A549 (cell line): ENCODE measurements around the gene KRTAP25-1. TPM values are rescaled to one million over a fixed set of nuclear protein-coding genes. Genes with fewer than 3 reads are reported as not detected.

ENCODE experiments used
- ATAC-seq, 2 experiments: fragments of 200-7000 bp in 1 of 2; fragments of >200 bp in 1 of 2; cut with Nextera tagmentation in 1 of 2; cut with Tn5 transposase in 1 of 2; 3 replicates each; pipeline versions ENCODE4 v1.8.0 to v1.9.1; 2018 to 2020; ENCODE audit warnings: mild to moderate bottlenecking in 1 of 2, moderate library complexity in 1 of 2
- CTCF ChIA-PET: fragments of 300-600 bp; sonication (Branson Sonifier 250); formaldehyde crosslinking; extraction: SDS; loops from one replicate; lab custom pipeline; 2021; ENCODE audit warnings: antibody characterized with exemption, inconsistent platforms; lab: Yijun Ruan, JAX
- POLR2A ChIA-PET: fragments of 350-600 bp; formaldehyde crosslinking; extraction: SDS; loops from one replicate; lab custom pipeline; 2021; ENCODE audit warnings: antibody characterized with exemption, inconsistent platforms; lab: Yijun Ruan, JAX
- DNase-seq, 2 experiments: peaks; one replicate each; pipeline versions ENCODE4 v3.0.0 to v3.0.0-alpha.2; 2011 to 2016; ENCODE audit warnings: low read depth in 1 of 2, low spot score in 1 of 2
- FAIRE-seq: peaks from 2 replicates; lab custom pipeline; 2011; peaks lifted over from hg19 to GRCh38; lab: Jason Lieb, UNC
- H3K27ac ChIP-seq, 2 experiments: fragments of >200 bp; sonication (Bioruptor Twin); formaldehyde crosslinking; 3 replicates each; pipeline ENCODE4 v1.5.1; 2016 to 2017
- H3K4me1 ChIP-seq: fragments of >200 bp; sonication (Bioruptor Twin); formaldehyde crosslinking; 3 replicates; pipeline ENCODE4 v1.6.1; 2016
- H3K4me2 ChIP-seq: fragments of >200 bp; sonication (Bioruptor Twin); formaldehyde crosslinking; 3 replicates; pipeline ENCODE4 v1.6.1; 2016
- H3K4me3 ChIP-seq: fragments of >200 bp; sonication (Bioruptor Twin); formaldehyde crosslinking; 3 replicates; pipeline ENCODE4 v1.5.1; 2016
- H3K9me3 ChIP-seq: fragments of >200 bp; sonication (Bioruptor Twin); formaldehyde crosslinking; 3 replicates; pipeline ENCODE4 v1.6.1; 2016
- CBX8 ChIP-seq: fragments of 200-600 bp; sonication (generic); IDR thresholded peaks from 2 replicates; pipeline ENCODE4 v1.6.1; 2016
- EHMT2 ChIP-seq: fragments of 200-600 bp; sonication (generic); IDR thresholded peaks from 2 replicates; pipeline ENCODE4 v1.6.1; 2016; ENCODE audit warnings: antibody characterized with exemption, low read depth, mild to moderate bottlenecking, moderate library complexity
- FOSB ChIP-seq: fragments of 250-450 bp; sonication (Bioruptor Pico); IDR thresholded peaks from 2 replicates; pipeline ENCODE4 v1.5.0; 2020; ENCODE audit warnings: mild to moderate bottlenecking, moderate library complexity
- FOSL2 ChIP-seq, 2 experiments: fragments of 450-650 bp in 1 of 2; fragments of >200 bp in 1 of 2; sonication (Bioruptor Twin) in 1 of 2; formaldehyde crosslinking; IDR thresholded peaks; 2 replicates each; pipeline versions ENCODE4 v1.5.0 to v1.6.1; 2016 to 2020; ENCODE audit warnings: mild to moderate bottlenecking in 1 of 2, moderate library complexity in 1 of 2
- FOXS1 ChIP-seq: fragments of 250-450 bp; sonication (Bioruptor Pico); IDR thresholded peaks from 2 replicates; pipeline ENCODE4 v1.5.0; 2020; ENCODE audit warnings: mild to moderate bottlenecking, moderate library complexity
- GATA3 ChIP-seq: IDR thresholded peaks from 2 replicates; pipeline ENCODE4 v1.6.1; 2012; ENCODE audit warnings: borderline replicate concordance
- HDAC2 ChIP-seq: fragments of 200-600 bp; sonication (generic); IDR thresholded peaks from 2 replicates; pipeline ENCODE4 v1.6.1; 2016
- HEYL ChIP-seq: fragments of 250-450 bp; sonication (Bioruptor Pico); IDR thresholded peaks from 2 replicates; pipeline ENCODE4 v1.8.0; 2021; ENCODE audit warnings: mild to moderate bottlenecking, moderate library complexity
- HOXB13 ChIP-seq: fragments of 250-450 bp; sonication (Bioruptor Pico); IDR thresholded peaks from 2 replicates; pipeline ENCODE4 v1.5.0; 2020; ENCODE audit warnings: low read depth, mild to moderate bottlenecking, moderate library complexity
- POLR2AphosphoS2 ChIP-seq: conservative IDR thresholded peaks from 2 replicates; pipeline ENCODE4 v1.6.1; 2012; ENCODE audit warnings: low read length, improper control_type of control experiment, inconsistent platforms
- REST ChIP-seq: fragments of 200-600 bp; sonication (generic); IDR thresholded peaks from 2 replicates; pipeline ENCODE4 v1.6.1; 2016; ENCODE audit warnings: antibody characterized with exemption, mild to moderate bottlenecking, moderate library complexity
- SMC3 ChIP-seq: fragments of >200 bp; sonication (Bioruptor Twin); formaldehyde crosslinking; IDR thresholded peaks from 3 replicates; pipeline ENCODE4 v1.6.1; 2018; ENCODE audit warnings: inconsistent platforms
- SREBF2 ChIP-seq: fragments of 450-650 bp; IDR thresholded peaks from 2 replicates; pipeline ENCODE4 v1.6.1; 2014; ENCODE audit warnings: mild to moderate bottlenecking, moderate library complexity
- ZFP36 ChIP-seq: fragments of 450-650 bp; IDR thresholded peaks from 2 replicates; pipeline ENCODE4 v1.6.1; 2014; ENCODE audit warnings: borderline replicate concordance; ENCODE audit not compliant: partially characterized antibody
- ZNF302 ChIP-seq: fragments of 250-450 bp; sonication (Bioruptor Pico); IDR thresholded peaks from 2 replicates; pipeline ENCODE4 v1.9.0; 2021; ENCODE audit warnings: inconsistent platforms, mild to moderate bottlenecking, moderate library complexity
- WGBS: methylation state at CpG from one replicate; pipeline ENCODE4 v1.1.6; 2017; ENCODE audit errors: missing lambda C conversion rate; 5-methylcytosine and 5-hydroxymethylcytosine counted together
- polyA plus RNA-seq, 4 experiments: library from polyadenylated mRNA; depleted of rRNA in 3 of 4; stranded (reverse); fragments of >200 nt; fragmentation: RNase III in 1 of 4; extraction: RNeasy Plus Mini Kit Qiagen cat#74134 plus additional on column Dnase treatment in 1 of 4; gene quantifications; 2 replicates in 3 of 4; 3 replicates in 1 of 4; pipeline ENCODE4 v1.2.3, GENCODE V29; 2011 to 2017
- TF ChIP-seq, protein P1 (sequence below): IDR thresholded peaks from 2 replicates; pipeline ENCODE4 v1.6.1; 2012
- TF ChIP-seq, protein P2 (sequence below): fragments of 250-450 bp; sonication (Bioruptor Pico); IDR thresholded peaks from 2 replicates; pipeline ENCODE4 v1.5.0; 2021; ENCODE audit warnings: mild to moderate bottlenecking, moderate library complexity, borderline replicate concordance

KRTAP25-1 gene
- polyA plus RNA-seq, 2 of the 4 experiments (the other 2 are of a cell fraction), result not detected

DNA sequence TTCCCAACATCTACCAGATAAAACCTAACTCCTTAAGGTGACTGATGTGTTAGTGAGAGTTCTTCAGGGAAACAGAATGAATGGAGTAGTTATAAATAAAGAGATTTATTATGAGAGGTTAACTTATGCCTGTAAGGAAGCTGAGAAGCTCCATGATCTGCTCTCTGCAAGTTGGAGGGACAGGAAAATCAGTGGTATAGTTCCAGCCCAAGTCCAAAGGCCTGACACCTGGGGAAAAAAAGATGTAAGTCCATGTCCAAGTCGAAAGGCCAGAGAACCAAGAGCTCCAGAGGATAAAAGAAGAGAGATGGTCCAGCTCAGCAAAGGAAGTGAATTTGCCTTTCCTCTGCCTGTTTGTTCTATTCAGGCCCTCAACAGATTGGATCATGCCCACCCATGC is 33.6 kb downstream of the KRTAP25-1 start:
- H3K4me3 ChIP-seq, result no peak overlapping the region
- no peaks in the 10 kb centered on the region for H3K4me1 ChIP-seq
- WGBS, result 9% methylated on average over 1 of the region's 1 CpG
- no peak for ATAC-seq
- H3K27ac ChIP-seq, result no peak overlapping the region
- ChIA-PET POLR2A (no interaction called here), CTCF (no interaction called here)
- no peaks in the 10 kb centered on the region for H3K9me3 ChIP-seq
- no peak for DNase-seq
- TF ChIP-seq HEYL (CRISPR knock-in tag) (no peak), EHMT2 (no peak), FOXS1 (CRISPR knock-in tag) (no peak), FOSB (CRISPR knock-in tag) (no peak), SREBF2 (no peak), ZFP36 (no peak), REST (no peak)
- FAIRE-seq, result no peak
- no peak overlapping the region for H3K4me2 ChIP-seq

GRCh38 chr21:30251781-30252180 is 37.5 kb downstream of the KRTAP25-1 start:
- FAIRE-seq (no peak), DNase-seq (no peak)
- H3K4me2 ChIP-seq, result no peak overlapping the region
- TF ChIP-seq POLR2AphosphoS2 (no peak), ZNF302 (CRISPR knock-in tag) (no peak), FOXS1 (CRISPR knock-in tag) (no peak), REST (no peak), GATA3 (no peak), HOXB13 (CRISPR knock-in tag) (no peak), CBX8 (no peak), FOSL2 (IDR thresholded peaks at IDR 0.05) (no peak), FOSL2 (CRISPR knock-in tag; IDR thresholded peaks at IDR 0.05) (no peak), FOSB (CRISPR knock-in tag) (no peak), HEYL (CRISPR knock-in tag) (no peak), SMC3 (no peak), HDAC2 (no peak)
- TF ChIP-seq, protein P1, sequence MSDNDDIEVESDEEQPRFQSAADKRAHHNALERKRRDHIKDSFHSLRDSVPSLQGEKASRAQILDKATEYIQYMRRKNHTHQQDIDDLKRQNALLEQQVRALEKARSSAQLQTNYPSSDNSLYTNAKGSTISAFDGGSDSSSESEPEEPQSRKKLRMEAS, result no peak
- TF ChIP-seq, protein P2, sequence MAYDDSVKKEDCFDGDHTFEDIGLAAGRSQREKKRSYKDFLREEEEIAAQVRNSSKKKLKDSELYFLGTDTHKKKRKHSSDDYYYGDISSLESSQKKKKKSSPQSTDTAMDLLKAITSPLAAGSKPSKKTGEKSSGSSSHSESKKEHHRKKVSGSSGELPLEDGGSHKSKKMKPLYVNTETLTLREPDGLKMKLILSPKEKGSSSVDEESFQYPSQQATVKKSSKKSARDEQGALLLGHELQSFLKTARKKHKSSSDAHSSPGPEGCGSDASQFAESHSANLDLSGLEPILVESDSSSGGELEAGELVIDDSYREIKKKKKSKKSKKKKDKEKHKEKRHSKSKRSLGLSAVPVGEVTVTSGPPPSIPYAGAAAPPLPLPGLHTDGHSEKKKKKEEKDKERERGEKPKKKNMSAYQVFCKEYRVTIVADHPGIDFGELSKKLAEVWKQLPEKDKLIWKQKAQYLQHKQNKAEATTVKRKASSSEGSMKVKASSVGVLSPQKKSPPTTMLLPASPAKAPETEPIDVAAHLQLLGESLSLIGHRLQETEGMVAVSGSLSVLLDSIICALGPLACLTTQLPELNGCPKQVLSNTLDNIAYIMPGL (CRISPR knock-in tag), result no peak
- TF ChIP-seq, all 56 proteins: peak for 0
- ChIA-PET CTCF (no interaction called here), POLR2A (no interaction called here)
- 0% methylated on average over 1 of the region's 1 CpG for WGBS
- no peak overlapping the region for H3K27ac ChIP-seq
- no peaks in the 10 kb centered on the region for H3K4me1 ChIP-seq
- H3K4me3 ChIP-seq, result no peak overlapping the region
- no peak for ATAC-seq
- no peaks in the 10 kb centered on the region for H3K9me3 ChIP-seq
